HEK293 (cell line): ENCODE measurements around the gene STX10.
"Not testable (repeated sequence)": the region's sequence is repeated elsewhere in the genome, so short reads cannot be mapped to it uniquely, and the experiment has no call there.

ENCODE experiments used
- CTCF ChIP-seq: fragments of 450-650 bp; formaldehyde crosslinking; IDR thresholded peaks from 2 replicates; pipeline ENCODE4 v1.5.1; 2016; ENCODE audit warnings: missing biosample characterization, missing genetic modification characterization
- REST ChIP-seq: fragments of 450-650 bp; formaldehyde crosslinking; IDR thresholded peaks from 2 replicates; pipeline ENCODE4 v1.5.1; 2016; ENCODE audit warnings: missing biosample characterization, missing genetic modification characterization
- YY1 ChIP-seq: fragments of 450-650 bp; formaldehyde crosslinking; IDR thresholded peaks from 2 replicates; pipeline ENCODE4 v1.5.1; 2018; ENCODE audit warnings: missing biosample characterization, missing genetic modification characterization
- ZNF112 ChIP-seq: fragments of 450-650 bp; formaldehyde crosslinking; IDR thresholded peaks from 2 replicates; pipeline ENCODE4 v1.5.0; 2017; ENCODE audit warnings: missing biosample characterization, missing genetic modification characterization
- ZNF211 ChIP-seq: fragments of 450-650 bp; formaldehyde crosslinking; IDR thresholded peaks from 2 replicates; pipeline ENCODE4 v1.5.1; 2016; ENCODE audit warnings: low read depth, missing biosample characterization, missing genetic modification characterization
- ZNF280C ChIP-seq: fragments of 450-650 bp; formaldehyde crosslinking; IDR thresholded peaks from 2 replicates; pipeline ENCODE4 v1.5.1; 2016; ENCODE audit warnings: missing biosample characterization, missing genetic modification characterization
- ZNF558 ChIP-seq: fragments of 450-650 bp; formaldehyde crosslinking; IDR thresholded peaks from 2 replicates; pipeline ENCODE4 v1.5.1; 2016; ENCODE audit warnings: missing biosample characterization, missing genetic modification characterization
- ZNF843 ChIP-seq: fragments of 450-650 bp; formaldehyde crosslinking; IDR thresholded peaks from 2 replicates; pipeline ENCODE4 v1.5.1; 2016; ENCODE audit warnings: missing biosample characterization, missing genetic modification characterization
- ZSCAN23 ChIP-seq: fragments of 450-650 bp; formaldehyde crosslinking; IDR thresholded peaks from 2 replicates; pipeline ENCODE4 v1.5.1; 2016; ENCODE audit warnings: missing biosample characterization, missing genetic modification characterization
- ZSCAN30 ChIP-seq: fragments of 450-650 bp; IDR thresholded peaks from 2 replicates; pipeline ENCODE4 v1.5.1; 2018; ENCODE audit warnings: missing biosample characterization, mild to moderate bottlenecking, missing genetic modification characterization, moderate library complexity

DNA sequence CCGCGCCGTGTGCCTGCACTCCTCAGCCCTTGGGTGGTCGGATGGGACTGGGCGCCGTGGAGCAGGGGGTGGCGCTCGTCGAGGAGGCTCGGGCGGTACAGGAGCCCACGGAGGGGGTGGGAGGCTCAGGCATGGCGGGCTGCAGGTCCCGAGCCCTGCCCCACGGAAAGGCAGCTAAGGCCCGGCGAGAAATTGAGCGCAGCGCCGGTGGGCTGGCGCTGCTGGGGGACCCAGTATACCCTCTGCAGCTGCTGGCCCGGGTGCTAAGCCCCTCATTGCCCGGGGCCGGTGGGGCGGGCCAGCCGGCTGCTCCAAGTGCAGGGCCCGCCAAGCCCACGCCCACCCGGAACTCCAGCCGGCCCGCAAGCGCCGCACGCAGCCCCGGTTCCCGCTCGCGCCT, 36.5 kb upstream of the STX10 start:
- not testable (repeated sequence) for TF ChIP-seq ZNF558 (tag by site-specific recombination); ZNF112 (tag by site-specific recombination); ZNF280C (tag by site-specific recombination); CTCF (tag by site-specific recombination); YY1 (tag by site-specific recombination); ZNF843; ZSCAN30 (tag by site-specific recombination); REST (tag by site-specific recombination); ZSCAN23 (tag by site-specific recombination); ZNF211
